ENCODE results near the gene PSAT1.

PSAT1 gene

GRCh38 chr9:78292716-78293497, 4.0 kb upstream of the PSAT1 start:
- DNase-seq (ENCODE audit: low read depth in 3 of 3): no peak

GRCh38 chr9:78294290-78295176, 2.4 kb upstream of the PSAT1 start:
- DNase-seq (ENCODE audit: low read depth in 3 of 3): no peak

DNA sequence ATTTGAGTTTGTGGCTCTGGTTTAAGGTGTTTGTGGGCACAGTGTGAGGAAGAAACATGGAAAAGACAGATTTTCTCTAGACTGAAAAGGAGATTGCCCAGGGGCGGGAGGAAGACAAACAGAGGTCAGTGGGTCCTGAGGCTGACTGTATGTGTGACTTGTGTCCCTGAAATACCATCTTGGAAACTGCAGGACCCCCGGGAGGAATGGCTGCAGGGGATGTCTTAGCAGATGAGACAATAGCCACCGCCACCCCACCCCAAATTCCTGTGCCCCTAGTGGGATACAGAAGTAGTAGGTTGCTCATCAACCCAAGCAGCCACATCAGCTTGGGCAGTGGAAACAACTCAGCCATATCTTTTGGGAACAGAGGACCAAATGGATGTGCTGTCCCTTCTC, 1.7 kb upstream of the PSAT1 start:
- DNase-seq (ENCODE audit: low read depth in 3 of 3): no peak

GRCh38 chr9:78295731-78296130, 1.2 kb upstream of the PSAT1 start:
- no peak for DNase-seq (ENCODE audit: low read depth in 3 of 3)

GRCh38 chr9:78296201-78296892, 578 bp upstream of the PSAT1 start:
- no peak for DNase-seq (ENCODE audit: low read depth in 3 of 3)

GRCh38 chr9:78297672-78297961, 692 bp downstream of the PSAT1 start:
- no peak for DNase-seq (ENCODE audit: low read depth in 3 of 3)

DNA sequence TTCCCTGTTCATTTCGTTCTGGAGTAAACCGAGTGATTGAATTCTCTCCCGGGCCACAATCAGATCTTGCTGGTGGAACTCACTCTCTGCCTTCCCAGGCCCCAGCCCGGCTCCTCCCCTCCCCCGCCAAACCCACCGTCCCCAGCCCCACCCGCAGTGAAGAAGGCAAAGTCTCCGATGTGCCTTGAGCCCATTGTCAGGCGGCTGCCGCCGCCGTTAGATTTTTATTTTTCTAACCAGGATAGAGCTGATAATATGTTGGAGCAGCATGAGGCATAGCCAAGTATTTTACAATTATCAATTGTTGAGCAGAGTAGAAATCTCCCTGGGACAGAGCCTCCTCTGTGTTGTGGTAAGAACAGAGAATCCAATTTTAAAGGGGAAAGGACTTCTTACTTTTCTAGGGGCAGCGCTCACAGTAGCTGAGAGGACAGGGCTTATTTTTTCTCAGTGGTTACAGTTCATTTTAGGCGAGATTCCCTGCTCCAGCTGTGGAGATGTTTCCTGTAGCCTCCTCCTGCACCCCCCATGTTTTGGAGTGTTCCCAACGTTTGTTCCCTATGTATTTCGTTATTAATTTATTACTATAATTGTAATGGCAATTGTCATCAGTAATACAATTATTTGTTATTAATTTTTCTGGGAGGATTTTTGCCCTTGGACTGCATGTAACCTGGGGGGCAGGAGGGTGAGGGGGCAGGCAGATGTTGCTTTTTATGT, 1.3 kb downstream of the PSAT1 start:
- no peak for DNase-seq (ENCODE audit: low read depth in 3 of 3)

- no peak for DNase-seq (ENCODE audit: low read depth in 3 of 3)
These were observed 3.3 kb downstream of the PSAT1 start for GRCh38 chr9:78300209-78300608.

DNA sequence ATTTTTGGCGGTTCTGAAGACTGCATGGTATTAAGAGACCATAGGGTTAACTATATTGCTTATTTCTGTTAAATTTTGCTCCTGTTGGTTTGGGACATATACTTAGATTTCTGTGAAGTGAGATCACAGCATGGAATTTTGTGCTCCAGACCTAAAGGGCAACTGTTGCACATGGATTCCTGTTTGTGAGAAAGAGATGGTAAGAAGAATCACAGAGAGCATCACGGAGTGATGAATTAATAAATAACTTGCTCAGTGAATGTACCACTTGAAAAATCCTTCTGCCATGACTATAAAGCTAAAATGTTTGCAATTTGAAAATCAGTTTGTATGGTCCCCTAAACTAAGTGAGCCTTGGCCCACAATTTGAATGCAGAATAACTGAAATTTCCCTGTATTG, 4.5 kb downstream of the PSAT1 start:
- DNase-seq (ENCODE audit: low read depth in 3 of 3): no peak

DNA sequence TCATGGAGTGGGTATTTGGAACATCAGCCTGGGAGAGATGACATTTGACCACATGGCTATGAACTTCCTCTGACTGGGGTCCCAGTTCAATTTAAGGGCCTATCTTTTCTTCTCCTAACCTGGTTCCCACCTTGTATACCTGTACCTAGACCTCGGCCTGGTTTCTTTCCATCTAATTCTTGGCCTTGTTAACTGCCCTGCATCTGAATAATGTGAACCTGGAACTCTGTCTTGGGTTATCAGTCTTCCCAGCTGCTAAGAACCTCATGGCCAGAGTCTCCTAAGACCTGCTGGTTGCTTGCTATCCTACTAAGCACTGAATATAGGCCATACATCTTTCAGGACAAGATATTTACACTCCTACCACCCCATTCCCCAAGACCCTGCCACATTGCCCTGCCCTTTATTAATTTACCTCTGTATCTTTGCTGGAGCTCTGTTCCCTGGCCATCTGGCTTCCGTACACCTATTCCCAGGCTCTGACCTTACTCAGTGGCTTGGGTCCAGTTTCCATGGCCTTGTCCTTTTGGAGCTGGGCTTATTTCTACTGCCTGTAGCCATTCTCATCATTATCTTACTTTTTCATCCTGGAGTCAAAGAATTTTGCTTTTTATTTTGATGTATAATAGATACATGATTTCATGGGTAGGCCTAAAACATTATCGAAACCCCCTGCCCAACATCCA, 6.6 kb downstream of the PSAT1 start:
- no peak for DNase-seq (ENCODE audit: low read depth in 3 of 3)

DNA sequence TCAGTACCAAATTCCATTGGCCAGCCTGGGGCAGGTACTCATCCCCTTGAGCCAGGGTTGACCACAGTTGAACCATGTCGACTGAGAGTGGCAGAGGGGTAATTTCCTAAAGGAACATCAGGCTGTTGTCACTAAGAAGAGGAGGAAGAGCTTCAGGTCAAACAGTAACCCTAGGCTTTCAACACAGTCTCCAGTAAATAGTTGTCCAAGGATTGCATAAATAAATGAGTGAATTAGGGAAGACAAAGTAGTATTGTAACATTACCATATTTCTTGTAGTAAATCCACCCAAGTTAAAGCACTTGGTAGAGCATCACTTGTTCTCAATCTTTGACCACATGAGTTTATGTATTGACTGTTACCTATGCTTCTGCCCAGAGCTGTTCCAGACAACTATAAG, 7.4 kb downstream of the PSAT1 start:
- DNase-seq (ENCODE audit: low read depth in 3 of 3): no peak

DNA sequence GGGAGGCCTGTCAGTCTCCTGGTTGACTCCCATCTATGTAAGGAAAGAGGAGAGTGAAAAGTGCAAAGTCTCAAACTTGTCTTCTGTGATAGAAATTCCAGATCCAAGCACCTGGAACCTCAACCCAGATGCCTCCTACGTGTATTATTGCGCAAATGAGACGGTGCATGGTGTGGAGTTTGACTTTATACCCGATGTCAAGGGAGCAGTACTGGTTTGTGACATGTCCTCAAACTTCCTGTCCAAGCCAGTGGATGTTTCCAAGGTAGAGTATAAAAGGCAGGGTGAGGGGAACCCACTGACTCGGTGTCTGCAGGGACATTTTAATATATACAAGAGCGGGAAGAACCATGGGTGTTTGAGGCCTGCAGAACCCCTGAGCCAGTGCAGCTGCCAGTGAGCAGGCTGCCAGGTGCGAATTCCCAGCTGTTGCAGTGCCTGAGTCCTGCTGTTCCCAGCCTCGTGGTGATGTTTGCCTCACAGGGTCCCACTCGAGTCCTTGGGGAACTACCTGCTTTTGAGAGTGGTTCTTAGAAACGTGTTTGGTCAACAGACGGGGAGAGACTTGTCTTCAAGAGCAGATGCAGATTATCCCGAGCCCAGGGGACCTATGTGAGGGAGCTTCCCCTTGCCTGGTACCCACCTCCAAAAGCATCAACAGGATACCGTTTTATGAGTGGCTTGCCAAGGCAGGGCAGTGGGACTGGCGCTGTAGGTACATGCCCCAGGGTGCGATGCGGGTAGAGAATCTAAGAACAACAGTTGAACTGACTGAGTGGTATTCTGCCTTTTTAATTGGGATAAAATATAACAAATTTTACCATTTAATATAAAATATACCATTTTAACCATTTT, 9.5 kb downstream of the PSAT1 start:
- no peak for DNase-seq (ENCODE audit: low read depth in 3 of 3)

DNA sequence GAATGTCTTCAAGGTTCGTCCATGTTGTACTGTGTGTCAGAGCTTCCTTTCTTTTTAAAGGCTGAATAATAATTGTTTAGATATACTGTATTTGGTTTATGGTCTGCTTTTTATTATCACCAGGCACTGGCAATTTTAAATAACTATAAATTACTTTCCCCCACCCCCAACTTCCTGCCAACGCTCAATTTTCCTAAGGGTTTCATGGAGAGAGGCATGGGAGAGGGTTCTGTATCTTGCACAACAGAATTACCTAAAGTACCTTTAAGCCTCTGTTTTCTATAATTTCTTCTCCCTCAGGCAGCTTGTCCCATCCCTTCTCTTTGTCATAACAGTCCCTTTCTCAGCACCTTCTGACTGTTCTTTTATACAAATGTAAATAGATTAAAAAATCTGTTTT, 10.4 kb downstream of the PSAT1 start:
- DNase-seq (ENCODE audit: low read depth in 3 of 3): no peak

DNA sequence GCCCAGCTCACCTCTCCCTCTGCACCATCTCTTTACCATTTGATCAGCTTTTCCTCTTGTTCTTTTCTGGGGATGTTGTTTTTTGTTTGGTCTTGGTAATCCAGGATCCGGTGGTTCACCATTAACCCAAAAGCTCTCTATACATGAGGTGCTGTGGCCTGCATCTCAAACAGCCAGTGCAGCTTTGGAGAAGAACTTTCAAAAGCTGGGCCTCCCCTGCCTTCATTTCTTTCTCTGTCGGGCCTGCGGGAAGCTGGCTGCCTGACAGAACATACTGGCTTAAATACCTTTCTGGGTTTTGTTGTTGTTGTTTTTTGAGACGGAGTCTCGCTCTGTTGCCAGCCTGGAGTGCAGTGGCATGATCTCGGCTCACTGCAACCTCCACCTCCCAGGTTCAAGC, 12.1 kb downstream of the PSAT1 start:
- DNase-seq (ENCODE audit: low read depth in 3 of 3): no peak

GRCh38 chr9:78311075-78311474, 14.2 kb downstream of the PSAT1 start:
- no peak for DNase-seq (ENCODE audit: low read depth in 3 of 3)

- no peak for DNase-seq (ENCODE audit: low read depth in 3 of 3)
These were observed 15.1 kb downstream of the PSAT1 start for GRCh38 chr9:78311886-78312524.

DNA sequence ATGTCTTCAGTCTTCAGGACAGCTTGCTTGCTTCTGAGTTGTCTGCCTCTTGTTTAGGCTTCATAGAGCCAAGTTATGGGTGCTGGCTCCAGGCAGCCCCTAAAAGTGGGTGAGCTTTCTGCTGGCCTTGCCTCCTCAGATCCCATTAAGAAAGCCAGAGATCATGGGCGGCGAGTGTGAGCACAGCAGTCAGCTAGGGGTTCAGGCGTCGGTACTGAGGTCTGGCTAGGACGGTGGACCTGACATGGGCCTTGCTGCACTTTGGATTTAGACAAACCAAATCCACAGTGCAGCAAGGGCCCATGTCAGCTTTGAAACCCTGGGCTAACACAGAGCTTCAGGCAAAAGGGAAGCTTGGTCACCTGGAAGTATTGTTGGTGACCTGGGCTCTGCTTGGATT, 17.6 kb downstream of the PSAT1 start:
- DNase-seq (ENCODE audit: low read depth in 3 of 3): no peak

- no peak for DNase-seq (ENCODE audit: low read depth in 3 of 3)
These were observed 18.3 kb downstream of the PSAT1 start for GRCh38 chr9:78314953-78315870.
